ENCODE data around the gene FCER1G.

The FCER1G gene

GRCh38 chr1:161215076-161215475 lies at the start of gene FCER1G:
Gene FCER1G (plus strand): TSS chr1:161215295. CDS start chr1:161215322, 27 bp downstream.
- no peak for DNase-seq (ENCODE audit: low read depth)

- peak; percentile 90 for DNase-seq (ENCODE audit: low read depth)
Measured at GRCh38 chr1:161165742-161166668, 49.1 kb upstream of the FCER1G start, which contains the start of gene PPOX. Gene PPOX (plus strand): TSS chr1:161166426. CDS start chr1:161166848, 422 bp downstream.

- no peak for DNase-seq (ENCODE audit: low read depth)
Measured at GRCh38 chr1:161166669-161167548, 48.2 kb upstream of the FCER1G start.

GRCh38 chr1:161168906-161169305 lies 46.2 kb upstream of the FCER1G start:
- DNase-seq (ENCODE audit: low read depth), result no peak

- no peak for DNase-seq (ENCODE audit: low read depth)
Measured at GRCh38 chr1:161171191-161171590, 43.9 kb upstream of the FCER1G start.

GRCh38 chr1:161171696-161172095 lies 43.4 kb upstream of the FCER1G start:
- DNase-seq (ENCODE audit: low read depth), result no peak

- DNase-seq (ENCODE audit: low read depth), result no peak
Measured at GRCh38 chr1:161172349-161172748, 42.7 kb upstream of the FCER1G start.

- DNase-seq (ENCODE audit: low read depth), result peak; percentile 82
Measured at GRCh38 chr1:161172776-161173376, 42.2 kb upstream of the FCER1G start.

- DNase-seq (ENCODE audit: low read depth), result no peak
Measured at GRCh38 chr1:161173711-161174110, 41.4 kb upstream of the FCER1G start.

GRCh38 chr1:161174911-161175310 lies 40.2 kb upstream of the FCER1G start:
- DNase-seq (ENCODE audit: low read depth), result no peak

- DNase-seq (ENCODE audit: low read depth), result no peak
Measured at GRCh38 chr1:161175771-161176453, 39.2 kb upstream of the FCER1G start.

GRCh38 chr1:161176468-161177111 lies 38.5 kb upstream of the FCER1G start:
- no peak for DNase-seq (ENCODE audit: low read depth)

- no peak for DNase-seq (ENCODE audit: low read depth)
Measured at GRCh38 chr1:161177112-161177935, 37.8 kb upstream of the FCER1G start, which contains the start of gene B4GALT3. Gene B4GALT3 (minus strand): TSS chr1:161177507. CDS start chr1:161176060, 1,447 bp downstream.

GRCh38 chr1:161177936-161178244 lies 37.2 kb upstream of the FCER1G start:
- DNase-seq (ENCODE audit: low read depth), result no peak

GRCh38 chr1:161179698-161180097 lies 35.4 kb upstream of the FCER1G start:
- DNase-seq (ENCODE audit: low read depth), result no peak

GRCh38 chr1:161180639-161181038 lies 34.5 kb upstream of the FCER1G start:
- DNase-seq (ENCODE audit: low read depth), result no peak

GRCh38 chr1:161182214-161182613 lies 32.9 kb upstream of the FCER1G start:
- DNase-seq (ENCODE audit: low read depth), result no peak

GRCh38 chr1:161185282-161185682 lies 29.8 kb upstream of the FCER1G start:
- no peak for DNase-seq (ENCODE audit: low read depth)

- no peak for DNase-seq (ENCODE audit: low read depth)
Measured at GRCh38 chr1:161185732-161186311, 29.3 kb upstream of the FCER1G start.

- no peak for DNase-seq (ENCODE audit: low read depth)
Measured at GRCh38 chr1:161187311-161187710, 27.8 kb upstream of the FCER1G start.

Measured in HS-27A (cell line).